GM12874 (cell line): ENCODE data around the gene NFATC2.

ENCODE experiments used
- CTCF ChIP-seq: IDR thresholded peaks from 2 replicates; pipeline ENCODE4 v1.5.1; 2011; ENCODE audit warnings: low read depth, mild to moderate bottlenecking, control low read depth, low read length, moderate library complexity; ENCODE audit not compliant: insufficient read depth

NFATC2 gene

GRCh38 chr20:51495291-51495690 is 47.2 kb downstream of the NFATC2 start:
- no peak for TF ChIP-seq CTCF

GRCh38 chr20:51494241-51495110 is 48.0 kb downstream of the NFATC2 start:
- no peak for TF ChIP-seq CTCF

- TF ChIP-seq CTCF: no peak
These were observed 49.1 kb downstream of the NFATC2 start for GRCh38 chr20:51493346-51493791.

GRCh38 chr20:51492167-51493092 is 50.1 kb downstream of the NFATC2 start:
- no peak for TF ChIP-seq CTCF

- no peak for TF ChIP-seq CTCF
These were observed 51.1 kb downstream of the NFATC2 start for GRCh38 chr20:51491393-51491792.

- no peak for TF ChIP-seq CTCF
These were observed 51.9 kb downstream of the NFATC2 start for GRCh38 chr20:51490635-51491034.

GRCh38 chr20:51489611-51490010 is 52.9 kb downstream of the NFATC2 start:
- no peak for TF ChIP-seq CTCF
